ENCODE data around the gene CALHM5. TPM values are rescaled to one million over a fixed set of nuclear protein-coding genes. Genes with fewer than 3 reads are reported as not detected.

Gene CALHM5
- total RNA-seq, 2 donors from 2014 or later, result 7.0 to 7.2 TPM

GRCh38 chr6:116497113-116497676 is 14.2 kb upstream of the CALHM5 start:
- DNase-seq (ENCODE audit: low spot score), result no peak
- intact Hi-C loops (cut with DNase I), result no loop called here

- DNase-seq (ENCODE audit: low spot score), result no peak
- intact Hi-C loops (cut with DNase I), result no loop called here
Measured at GRCh38 chr6:116500969-116501433, 10.4 kb upstream of the CALHM5 start.

- intact Hi-C loops (cut with DNase I), result no loop called here
- no peak for DNase-seq (ENCODE audit: low spot score)
Measured at GRCh38 chr6:116507324-116507723, 4.1 kb upstream of the CALHM5 start.

- intact Hi-C loops (cut with DNase I), result no loop called here
Measured at GRCh38 chr6:116508527-116508926, 2.9 kb upstream of the CALHM5 start.

GRCh38 chr6:116512111-116512559 is 696 bp downstream of the CALHM5 start:
- intact Hi-C loops (cut with DNase I), result no loop called here
- no peak for DNase-seq (ENCODE audit: low spot score)

More at GRCh38 chr6:116508527-116508926, 2.9 kb upstream of the CALHM5 start:
- no peak for DNase-seq (ENCODE audit: low spot score)

- intact Hi-C loops (cut with DNase I), result no loop called here
- no peak for DNase-seq (ENCODE audit: low spot score)
Measured at GRCh38 chr6:116512734-116513133, 1.3 kb downstream of the CALHM5 start.

- no peak for DNase-seq (ENCODE audit: low spot score)
- intact Hi-C loops (cut with DNase I), result no loop called here
Measured at GRCh38 chr6:116513224-116513875, 1.9 kb downstream of the CALHM5 start.

GRCh38 chr6:116514111-116514510 is 2.7 kb downstream of the CALHM5 start:
- intact Hi-C loops (cut with DNase I), result no loop called here
- no peak for DNase-seq (ENCODE audit: low spot score)

GRCh38 chr6:116515141-116515540 is 3.7 kb downstream of the CALHM5 start:
- intact Hi-C loops (cut with DNase I), result no loop called here
- DNase-seq (ENCODE audit: low spot score), result no peak

GRCh38 chr6:116518621-116519368 is 7.4 kb downstream of the CALHM5 start:
- no peak for DNase-seq (ENCODE audit: low spot score)
- intact Hi-C loops (cut with DNase I), result no loop called here

DNA sequence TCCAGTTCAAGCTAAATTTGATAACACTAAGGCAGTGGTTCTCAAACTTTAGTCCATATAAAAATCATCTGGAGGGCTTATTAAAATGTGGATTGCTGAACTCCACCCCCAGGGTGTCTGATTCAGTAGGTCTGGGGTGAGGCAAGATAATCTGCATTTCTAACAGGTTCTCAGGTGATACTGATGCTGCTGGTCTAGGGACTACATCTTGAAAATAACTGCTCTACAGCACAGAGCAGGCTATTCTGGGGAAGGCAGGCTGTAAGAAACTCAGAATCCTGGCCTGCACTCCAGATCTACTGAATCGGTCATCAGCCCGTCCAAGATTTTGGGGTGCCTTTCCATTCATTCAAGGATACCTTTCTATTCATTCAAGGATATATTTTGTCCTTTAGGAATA is 11.5 kb downstream of the CALHM5 start:
- intact Hi-C loops (cut with DNase I), result no loop called here
- DNase-seq (ENCODE audit: low spot score), result no peak

- intact Hi-C loops (cut with DNase I), result no loop called here
Measured at GRCh38 chr6:116524236-116524635, 12.8 kb downstream of the CALHM5 start.

DNA sequence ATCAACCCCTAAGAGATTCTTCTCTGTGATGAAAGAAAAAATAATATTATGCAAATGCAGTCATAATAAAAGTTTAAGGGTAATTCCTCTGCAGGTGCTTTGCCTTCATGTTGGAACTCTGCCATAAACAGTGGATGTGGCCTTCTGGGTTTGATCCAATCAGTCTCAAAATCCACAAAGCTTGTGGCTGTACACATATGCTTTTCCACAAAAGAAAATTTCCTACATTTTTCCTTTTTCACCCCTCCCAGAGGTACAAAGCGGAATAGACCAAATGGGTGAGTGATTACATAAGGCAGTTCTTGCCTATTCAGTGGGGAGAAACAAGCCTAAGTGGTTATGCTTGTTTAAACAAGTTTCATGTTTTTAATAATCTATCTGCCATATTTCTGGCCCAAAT is 16.7 kb downstream of the CALHM5 start:
- intact Hi-C loops (cut with DNase I), result no loop called here
- no peak for DNase-seq (ENCODE audit: low spot score)

More at GRCh38 chr6:116524236-116524635, 12.8 kb downstream of the CALHM5 start:
- DNase-seq (ENCODE audit: low spot score), result no peak

- intact Hi-C loops (cut with DNase I), result no loop called here
Measured at GRCh38 chr6:116528780-116529179, 17.3 kb downstream of the CALHM5 start.

GRCh38 chr6:116529466-116530290 is 18.2 kb downstream of the CALHM5 start:
- intact Hi-C loops (cut with DNase I), result loop anchor here (5.0 to 10.0 kb wide), 2 partner anchors 242 to 255 kb away; partner anchors contain the start of gene TSPYL1 (in 1 of the 2)

More at GRCh38 chr6:116528780-116529179, 17.3 kb downstream of the CALHM5 start:
- no peak for DNase-seq (ENCODE audit: low spot score)

DNA sequence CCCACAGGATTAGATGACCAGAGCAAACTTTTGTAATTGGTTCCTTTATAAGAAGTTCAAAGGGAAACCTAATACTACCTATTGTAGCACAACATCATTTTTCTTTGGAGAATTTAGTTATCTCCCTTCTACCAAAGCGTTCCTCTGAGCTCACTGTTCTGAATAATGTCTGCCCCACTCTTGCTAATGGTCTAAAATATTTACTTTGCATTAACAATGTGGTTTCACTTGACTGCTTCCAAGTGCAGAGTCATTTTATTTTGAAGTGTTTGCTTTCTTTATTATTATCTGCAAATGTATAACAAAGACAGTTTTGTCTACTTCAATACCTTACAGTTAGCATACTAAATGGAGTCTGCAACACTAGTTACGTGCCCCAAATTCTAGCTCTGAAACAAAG is 19.0 kb downstream of the CALHM5 start:
- no peak for DNase-seq (ENCODE audit: low spot score)
- intact Hi-C loops (cut with DNase I), result loop anchor here (5.0 to 10.0 kb wide), 2 partner anchors 243 to 256 kb away; partner anchors contain the start of gene TSPYL1 (in 1 of the 2)

More at GRCh38 chr6:116529466-116530290, 18.2 kb downstream of the CALHM5 start:
- DNase-seq (ENCODE audit: low spot score), result no peak

DNA sequence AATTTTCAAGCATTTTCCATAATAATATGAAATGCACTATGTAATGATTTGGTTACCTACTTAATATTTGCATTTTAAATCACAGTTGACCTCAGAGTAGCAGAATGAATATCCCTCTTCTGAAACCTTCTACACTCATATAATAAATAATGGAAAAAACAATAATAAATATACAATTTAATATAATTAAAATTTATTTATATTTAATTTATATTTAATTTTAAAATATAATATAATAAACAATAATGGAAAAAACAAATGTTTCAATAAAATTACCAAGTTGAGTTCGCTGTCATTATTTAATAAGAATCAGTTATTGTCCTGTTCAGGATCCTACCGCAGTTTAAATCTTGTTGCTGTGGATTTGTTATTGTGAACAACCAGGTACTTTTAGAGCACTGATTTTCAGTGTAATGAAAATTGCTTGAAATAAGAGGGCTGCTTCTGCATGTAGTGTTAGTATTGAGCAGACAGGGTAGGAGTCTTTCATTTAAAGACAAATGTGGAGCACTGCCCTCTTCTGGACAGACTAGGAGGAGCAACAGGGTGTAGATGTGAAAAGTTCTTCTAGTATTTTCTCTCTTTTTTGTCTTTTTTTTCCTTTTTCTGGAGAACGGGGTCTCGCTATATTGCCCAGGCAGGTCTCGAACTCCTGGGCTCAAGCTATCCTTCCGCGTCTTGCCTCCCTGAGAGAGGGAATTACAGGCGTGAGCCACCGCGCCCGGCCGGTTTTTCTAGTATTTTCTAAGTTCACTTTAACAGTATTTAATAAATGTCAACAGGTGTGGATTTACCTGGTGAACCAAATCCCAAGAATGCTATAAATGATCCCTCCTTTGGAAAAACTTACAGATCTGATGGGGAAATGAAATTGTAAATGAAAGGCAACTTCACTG is 20.5 kb downstream of the CALHM5 start:
- DNase-seq (ENCODE audit: low spot score), result no peak
- intact Hi-C loops (cut with DNase I), result loop anchor here (5.0 to 10.0 kb wide), 2 partner anchors 245 to 257 kb away; partner anchors contain the start of gene TSPYL1 (in 1 of the 2)
